A549 (cell line): ENCODE results near the gene DST. TPM values are rescaled to one million over a fixed set of nuclear protein-coding genes. Genes with fewer than 3 reads are reported as not detected.

Experiments
- ATAC-seq, 2 experiments: fragments of 200-7000 bp in 1 of 2; fragments of >200 bp in 1 of 2; cut with Nextera tagmentation in 1 of 2; cut with Tn5 transposase in 1 of 2; 3 replicates each; pipeline versions ENCODE4 v1.8.0 to v1.9.1; 2018 to 2020; ENCODE audit warnings: mild to moderate bottlenecking in 1 of 2, moderate library complexity in 1 of 2
- CTCF ChIA-PET: fragments of 300-600 bp; sonication (Branson Sonifier 250); formaldehyde crosslinking; extraction: SDS; loops from one replicate; lab custom pipeline; 2021; ENCODE audit warnings: antibody characterized with exemption, inconsistent platforms; lab: Yijun Ruan, JAX
- POLR2A ChIA-PET: fragments of 350-600 bp; formaldehyde crosslinking; extraction: SDS; loops from one replicate; lab custom pipeline; 2021; ENCODE audit warnings: antibody characterized with exemption, inconsistent platforms; lab: Yijun Ruan, JAX
- DNase-seq, 2 experiments: peaks; one replicate each; pipeline versions ENCODE4 v3.0.0 to v3.0.0-alpha.2; 2011 to 2016; ENCODE audit warnings: low read depth in 1 of 2, low spot score in 1 of 2
- FAIRE-seq: peaks from 2 replicates; lab custom pipeline; 2011; peaks lifted over from hg19 to GRCh38; lab: Jason Lieb, UNC
- H3K27ac ChIP-seq, 2 experiments: fragments of >200 bp; sonication (Bioruptor Twin); formaldehyde crosslinking; 3 replicates each; pipeline ENCODE4 v1.5.1; 2016 to 2017
- H3K4me1 ChIP-seq: fragments of >200 bp; sonication (Bioruptor Twin); formaldehyde crosslinking; 3 replicates; pipeline ENCODE4 v1.6.1; 2016
- H3K4me2 ChIP-seq: fragments of >200 bp; sonication (Bioruptor Twin); formaldehyde crosslinking; 3 replicates; pipeline ENCODE4 v1.6.1; 2016
- H3K4me3 ChIP-seq: fragments of >200 bp; sonication (Bioruptor Twin); formaldehyde crosslinking; 3 replicates; pipeline ENCODE4 v1.5.1; 2016
- H3K9me3 ChIP-seq: fragments of >200 bp; sonication (Bioruptor Twin); formaldehyde crosslinking; 3 replicates; pipeline ENCODE4 v1.6.1; 2016
- BHLHE40 ChIP-seq: IDR thresholded peaks from 2 replicates; pipeline ENCODE4 v1.6.1; 2012; ENCODE audit warnings: low read depth, low read length, inconsistent platforms
- CBX8 ChIP-seq: fragments of 200-600 bp; sonication (generic); IDR thresholded peaks from 2 replicates; pipeline ENCODE4 v1.6.1; 2016
- CEBPB ChIP-seq, 2 experiments: fragments of >200 bp in 1 of 2; sonication (Bioruptor Twin) in 1 of 2; formaldehyde crosslinking in 1 of 2; IDR thresholded peaks; 2 replicates each; pipeline ENCODE4 v1.6.1; 2012 to 2016
- FOXS1 ChIP-seq: fragments of 250-450 bp; sonication (Bioruptor Pico); IDR thresholded peaks from 2 replicates; pipeline ENCODE4 v1.5.0; 2020; ENCODE audit warnings: mild to moderate bottlenecking, moderate library complexity
- GATA3 ChIP-seq: IDR thresholded peaks from 2 replicates; pipeline ENCODE4 v1.6.1; 2012; ENCODE audit warnings: borderline replicate concordance
- HEYL ChIP-seq: fragments of 250-450 bp; sonication (Bioruptor Pico); IDR thresholded peaks from 2 replicates; pipeline ENCODE4 v1.8.0; 2021; ENCODE audit warnings: mild to moderate bottlenecking, moderate library complexity
- HOXB5 ChIP-seq: fragments of 250-450 bp; sonication (Bioruptor Pico); IDR thresholded peaks from 2 replicates; pipeline ENCODE4 v1.5.0; 2020; ENCODE audit warnings: mild to moderate bottlenecking, moderate library complexity
- JUN ChIP-seq, 2 experiments: fragments of >200 bp; sonication (Bioruptor Twin); formaldehyde crosslinking; IDR thresholded peaks; 2 replicates in 1 of 2; 3 replicates in 1 of 2; pipeline ENCODE4 v1.6.1; 2016 to 2017
- KDM5A ChIP-seq: fragments of 200-600 bp; sonication (generic); IDR thresholded peaks from 2 replicates; pipeline ENCODE4 v1.6.1; 2016; ENCODE audit warnings: antibody characterized with exemption, mild to moderate bottlenecking
- MYC ChIP-seq: IDR thresholded peaks from 2 replicates; pipeline ENCODE4 v1.6.1; 2012; ENCODE audit warnings: mild to moderate bottlenecking, inconsistent platforms, low read length, improper control_type of control experiment, borderline replicate concordance
- POLR2AphosphoS2 ChIP-seq: conservative IDR thresholded peaks from 2 replicates; pipeline ENCODE4 v1.6.1; 2012; ENCODE audit warnings: low read length, improper control_type of control experiment, inconsistent platforms
- RAD21 ChIP-seq, 2 experiments: fragments of >200 bp in 1 of 2; sonication (Bioruptor Twin) in 1 of 2; formaldehyde crosslinking in 1 of 2; IDR thresholded peaks in 1 of 2; conservative IDR thresholded peaks in 1 of 2; 2 replicates in 1 of 2; 3 replicates in 1 of 2; pipeline ENCODE4 v1.6.1; 2012 to 2018; ENCODE audit warnings: inconsistent platforms in 1 of 2
- RARB ChIP-seq: fragments of 250-450 bp; sonication (Bioruptor Pico); IDR thresholded peaks from 2 replicates; pipeline ENCODE4 v1.8.0; 2021; ENCODE audit warnings: mild to moderate bottlenecking, moderate library complexity
- RCOR1 ChIP-seq: fragments of 150-350 bp; IDR thresholded peaks from 2 replicates; pipeline ENCODE4 v1.6.1; 2014; ENCODE audit warnings: antibody characterized with exemption, low read length, low read depth
- RNF2 ChIP-seq: fragments of 200-600 bp; sonication (generic); IDR thresholded peaks from 2 replicates; pipeline ENCODE4 v1.6.1; 2016; ENCODE audit warnings: low read depth, mild to moderate bottlenecking, antibody characterized with exemption, moderate library complexity, borderline replicate concordance
- SREBF2 ChIP-seq: fragments of 450-650 bp; IDR thresholded peaks from 2 replicates; pipeline ENCODE4 v1.6.1; 2014; ENCODE audit warnings: mild to moderate bottlenecking, moderate library complexity
- TFCP2L1 ChIP-seq: fragments of 250-450 bp; sonication (Bioruptor Pico); IDR thresholded peaks from 2 replicates; pipeline ENCODE4 v1.5.0; 2021; ENCODE audit warnings: mild to moderate bottlenecking
- ZC3H11A ChIP-seq: fragments of 450-650 bp; IDR thresholded peaks from 2 replicates; pipeline ENCODE4 v1.6.1; 2014; ENCODE audit warnings: antibody characterized with exemption, mild to moderate bottlenecking
- WGBS: methylation state at CpG from one replicate; pipeline ENCODE4 v1.1.6; 2017; ENCODE audit errors: missing lambda C conversion rate; 5-methylcytosine and 5-hydroxymethylcytosine counted together
- polyA plus RNA-seq, 4 experiments: library from polyadenylated mRNA; depleted of rRNA in 3 of 4; stranded (reverse); fragments of >200 nt; fragmentation: RNase III in 1 of 4; extraction: RNeasy Plus Mini Kit Qiagen cat#74134 plus additional on column Dnase treatment in 1 of 4; gene quantifications; 2 replicates in 3 of 4; 3 replicates in 1 of 4; pipeline ENCODE4 v1.2.3, GENCODE V29; 2011 to 2017
- TF ChIP-seq, protein P1 (sequence below): fragments of >200 bp; sonication (Bioruptor Twin); formaldehyde crosslinking; IDR thresholded peaks from 3 replicates; pipeline ENCODE4 v1.6.1; 2016
- TF ChIP-seq, protein P2 (sequence below): IDR thresholded peaks from 2 replicates; pipeline ENCODE4 v1.6.1; 2012
- TF ChIP-seq, protein P3 (sequence below): fragments of >200 bp; sonication (Bioruptor Twin); formaldehyde crosslinking; IDR thresholded peaks from 2 replicates; pipeline ENCODE4 v1.6.1; 2016
- TF ChIP-seq, protein P4 (sequence below): fragments of >200 bp; sonication (Bioruptor Twin); formaldehyde crosslinking; IDR thresholded peaks from 3 replicates; pipeline ENCODE4 v1.5.1; 2016
- TF ChIP-seq, protein P5 (sequence below): fragments of 450-650 bp; IDR thresholded peaks from 2 replicates; pipeline ENCODE4 v1.6.1; 2014; ENCODE audit warnings: antibody characterized with exemption

Gene DST
- polyA plus RNA-seq, 2 of the 4 experiments (the other 2 are of a cell fraction), result 32.4 to 99.0 TPM

DNA sequence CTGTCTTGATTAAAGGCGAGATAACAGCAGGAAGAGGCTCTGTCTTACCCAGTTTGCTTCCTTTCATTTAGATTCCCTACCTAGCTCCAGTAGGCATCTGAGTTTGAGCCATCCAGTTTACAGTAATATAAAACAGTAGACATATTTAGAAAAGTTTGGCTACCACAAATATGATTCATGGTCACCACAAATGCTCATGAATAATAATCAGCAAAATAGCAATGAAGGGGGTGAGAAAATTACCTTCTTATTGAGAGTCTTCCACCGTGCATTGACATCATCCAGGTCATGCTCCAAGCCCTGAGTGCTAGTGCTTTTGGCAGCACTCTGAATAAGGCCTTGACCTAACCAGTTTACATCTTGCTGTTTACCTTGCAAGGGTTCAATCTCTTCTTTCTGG, 106.2 kb downstream of the DST start:
- FAIRE-seq, result no peak
- H3K4me3 ChIP-seq, result no peak overlapping the region
- CTCF ChIA-PET, result no interaction called here
- H3K27ac ChIP-seq, result no peak overlapping the region
- no peak for DNase-seq
- TF ChIP-seq JUN (IDR thresholded peaks at IDR 0.05) (no peak), MYC (no peak), POLR2AphosphoS2 (no peak), HOXB5 (CRISPR knock-in tag) (no peak), CEBPB (IDR thresholded peaks at IDR 0.05) (no peak), TFCP2L1 (CRISPR knock-in tag) (no peak), RAD21 (conservative IDR thresholded peaks at IDR 0.05 in 1 of 2, IDR thresholded peaks at IDR 0.05 in 1 of 2) (no peak), SREBF2 (no peak), ZC3H11A (no peak), RARB (CRISPR knock-in tag) (no peak), RNF2 (no peak), CBX8 (no peak), KDM5A (no peak), BHLHE40 (no peak)
- TF ChIP-seq, protein P1, sequence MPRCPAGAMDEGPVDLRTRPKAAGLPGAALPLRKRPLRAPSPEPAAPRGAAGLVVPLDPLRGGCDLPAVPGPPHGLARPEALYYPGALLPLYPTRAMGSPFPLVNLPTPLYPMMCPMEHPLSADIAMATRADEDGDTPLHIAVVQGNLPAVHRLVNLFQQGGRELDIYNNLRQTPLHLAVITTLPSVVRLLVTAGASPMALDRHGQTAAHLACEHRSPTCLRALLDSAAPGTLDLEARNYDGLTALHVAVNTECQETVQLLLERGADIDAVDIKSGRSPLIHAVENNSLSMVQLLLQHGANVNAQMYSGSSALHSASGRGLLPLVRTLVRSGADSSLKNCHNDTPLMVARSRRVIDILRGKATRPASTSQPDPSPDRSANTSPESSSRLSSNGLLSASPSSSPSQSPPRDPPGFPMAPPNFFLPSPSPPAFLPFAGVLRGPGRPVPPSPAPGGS, result no peak
- TF ChIP-seq, protein P2, sequence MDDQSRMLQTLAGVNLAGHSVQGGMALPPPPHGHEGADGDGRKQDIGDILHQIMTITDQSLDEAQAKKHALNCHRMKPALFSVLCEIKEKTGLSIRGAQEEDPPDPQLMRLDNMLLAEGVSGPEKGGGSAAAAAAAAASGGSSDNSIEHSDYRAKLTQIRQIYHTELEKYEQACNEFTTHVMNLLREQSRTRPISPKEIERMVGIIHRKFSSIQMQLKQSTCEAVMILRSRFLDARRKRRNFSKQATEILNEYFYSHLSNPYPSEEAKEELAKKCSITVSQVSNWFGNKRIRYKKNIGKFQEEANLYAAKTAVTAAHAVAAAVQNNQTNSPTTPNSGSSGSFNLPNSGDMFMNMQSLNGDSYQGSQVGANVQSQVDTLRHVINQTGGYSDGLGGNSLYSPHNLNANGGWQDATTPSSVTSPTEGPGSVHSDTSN, result no peak
- TF ChIP-seq, protein P3, sequence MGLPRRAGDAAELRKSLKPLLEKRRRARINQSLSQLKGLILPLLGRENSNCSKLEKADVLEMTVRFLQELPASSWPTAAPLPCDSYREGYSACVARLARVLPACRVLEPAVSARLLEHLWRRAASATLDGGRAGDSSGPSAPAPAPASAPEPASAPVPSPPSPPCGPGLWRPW, result no peak
- TF ChIP-seq, protein P4, sequence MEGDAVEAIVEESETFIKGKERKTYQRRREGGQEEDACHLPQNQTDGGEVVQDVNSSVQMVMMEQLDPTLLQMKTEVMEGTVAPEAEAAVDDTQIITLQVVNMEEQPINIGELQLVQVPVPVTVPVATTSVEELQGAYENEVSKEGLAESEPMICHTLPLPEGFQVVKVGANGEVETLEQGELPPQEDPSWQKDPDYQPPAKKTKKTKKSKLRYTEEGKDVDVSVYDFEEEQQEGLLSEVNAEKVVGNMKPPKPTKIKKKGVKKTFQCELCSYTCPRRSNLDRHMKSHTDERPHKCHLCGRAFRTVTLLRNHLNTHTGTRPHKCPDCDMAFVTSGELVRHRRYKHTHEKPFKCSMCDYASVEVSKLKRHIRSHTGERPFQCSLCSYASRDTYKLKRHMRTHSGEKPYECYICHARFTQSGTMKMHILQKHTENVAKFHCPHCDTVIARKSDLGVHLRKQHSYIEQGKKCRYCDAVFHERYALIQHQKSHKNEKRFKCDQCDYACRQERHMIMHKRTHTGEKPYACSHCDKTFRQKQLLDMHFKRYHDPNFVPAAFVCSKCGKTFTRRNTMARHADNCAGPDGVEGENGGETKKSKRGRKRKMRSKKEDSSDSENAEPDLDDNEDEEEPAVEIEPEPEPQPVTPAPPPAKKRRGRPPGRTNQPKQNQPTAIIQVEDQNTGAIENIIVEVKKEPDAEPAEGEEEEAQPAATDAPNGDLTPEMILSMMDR, result no peak
- TF ChIP-seq, protein P5, sequence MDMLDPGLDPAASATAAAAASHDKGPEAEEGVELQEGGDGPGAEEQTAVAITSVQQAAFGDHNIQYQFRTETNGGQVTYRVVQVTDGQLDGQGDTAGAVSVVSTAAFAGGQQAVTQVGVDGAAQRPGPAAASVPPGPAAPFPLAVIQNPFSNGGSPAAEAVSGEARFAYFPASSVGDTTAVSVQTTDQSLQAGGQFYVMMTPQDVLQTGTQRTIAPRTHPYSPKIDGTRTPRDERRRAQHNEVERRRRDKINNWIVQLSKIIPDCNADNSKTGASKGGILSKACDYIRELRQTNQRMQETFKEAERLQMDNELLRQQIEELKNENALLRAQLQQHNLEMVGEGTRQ, result no peak
- H3K4me1 ChIP-seq, result peaks cover 31% of the 10 kb centered on the region
- no peaks in the 10 kb centered on the region for H3K9me3 ChIP-seq
- WGBS, result 94% methylated on average over 2 of the region's 2 CpGs
- POLR2A ChIA-PET, result no interaction called here
- H3K4me2 ChIP-seq, result no peak overlapping the region
- ATAC-seq, result no peak

DNA sequence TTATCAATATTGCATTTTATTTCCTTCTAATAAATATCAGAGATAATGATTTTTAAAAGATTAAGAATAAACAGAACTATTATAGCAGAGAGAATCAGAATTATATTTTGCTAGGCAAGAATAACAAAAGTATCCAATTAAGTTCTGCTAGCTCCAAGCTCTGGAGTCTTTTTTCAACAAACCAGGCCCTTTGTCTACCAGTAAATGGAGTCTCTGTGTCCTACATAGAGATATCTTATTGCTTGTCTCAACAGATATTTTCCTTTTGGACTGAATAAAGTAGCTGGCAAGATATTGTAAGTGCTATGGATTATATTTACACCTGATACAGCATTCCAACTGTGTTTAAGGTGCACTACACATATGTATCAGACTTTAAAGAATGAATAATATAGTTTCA, 107.1 kb downstream of the DST start:
- FAIRE-seq (no peak), DNase-seq (no peak), ATAC-seq (no peak)
- CTCF ChIA-PET, result no interaction called here
- H3K4me3 ChIP-seq, result no peak overlapping the region
- TF ChIP-seq HEYL (CRISPR knock-in tag) (no peak), GATA3 (no peak), RCOR1 (no peak), FOXS1 (CRISPR knock-in tag) (no peak), HOXB5 (CRISPR knock-in tag) (no peak)
- no peaks in the 10 kb centered on the region for H3K9me3 ChIP-seq
- POLR2A ChIA-PET, result no interaction called here
- H3K4me2 ChIP-seq, result no peak overlapping the region
- peaks cover 22% of the 10 kb centered on the region for H3K4me1 ChIP-seq
- H3K27ac ChIP-seq, result no peak overlapping the region
